H9 (cell line): ENCODE data around the gene PPFIA4. TPM values are rescaled to one million over a fixed set of nuclear protein-coding genes. Genes with fewer than 3 reads are reported as not detected.
A peak's percentile ranks its signal among the peaks of the same experiment; 100 is the strongest.

Experiments used
- DNase-seq: peaks from one replicate; pipeline ENCODE4 v3.0.0-alpha.2; 2017
- H2AFZ ChIP-seq: one replicate; pipeline ENCODE4 v1.6.1; 2013; ENCODE audit warnings: mild to moderate bottlenecking, low read length, control low read depth, moderate library complexity
- H2AK5ac ChIP-seq: 2 replicates; pipeline ENCODE4 v1.6.1; 2013; ENCODE audit warnings: low read length, control low read depth, mixed read lengths; ENCODE audit not compliant: insufficient read length
- H2BK120ac ChIP-seq: one replicate; pipeline ENCODE4 v1.6.1; 2013; ENCODE audit warnings: low read depth, mild to moderate bottlenecking, low read length, control low read depth, inconsistent platforms; ENCODE audit not compliant: poor library complexity, severe bottlenecking
- H2BK12ac ChIP-seq: 2 replicates; pipeline ENCODE4 v1.6.1; 2013; ENCODE audit warnings: low read length, control low read depth, mixed read lengths, low read depth; ENCODE audit not compliant: insufficient read length
- H2BK15ac ChIP-seq: 2 replicates; pipeline ENCODE4 v1.6.1; 2013; ENCODE audit warnings: low read depth, low read length, control low read depth
- H2BK20ac ChIP-seq: one replicate; pipeline ENCODE4 v1.6.1; 2013; ENCODE audit warnings: low read depth, mild to moderate bottlenecking, low read length, control low read depth, inconsistent platforms; ENCODE audit not compliant: poor library complexity, severe bottlenecking
- H2BK5ac ChIP-seq: 2 replicates; pipeline ENCODE4 v1.6.1; 2013; ENCODE audit warnings: low read length, control low read depth, mixed read lengths; ENCODE audit not compliant: insufficient read length
- H3K14ac ChIP-seq: 2 replicates; pipeline ENCODE4 v1.6.1; 2013; ENCODE audit warnings: low read length, control low read depth; ENCODE audit not compliant: insufficient read depth
- H3K18ac ChIP-seq: 2 replicates; pipeline ENCODE4 v1.6.1; 2013; ENCODE audit warnings: low read depth, mild to moderate bottlenecking, mixed read lengths, low read length, control low read depth; ENCODE audit not compliant: insufficient read length
- H3K23ac ChIP-seq: 2 replicates; pipeline ENCODE4 v1.6.1; 2013; ENCODE audit warnings: low read length, control low read depth, mixed read lengths, low read depth; ENCODE audit not compliant: insufficient read length
- H3K23me2 ChIP-seq: 2 replicates; pipeline ENCODE4 v1.6.1; 2013; ENCODE audit warnings: low read depth, mild to moderate bottlenecking, mixed read lengths, low read length, control low read depth; ENCODE audit not compliant: insufficient read length, poor library complexity, severe bottlenecking
- H3K27ac ChIP-seq: 2 replicates; pipeline ENCODE4 v1.5.1; 2013; ENCODE audit warnings: low read length, control low read depth, mixed read lengths, low read depth; ENCODE audit not compliant: insufficient read length
- H3K27me3 ChIP-seq: 2 replicates; pipeline ENCODE4 v1.6.1; 2013; ENCODE audit warnings: low read length, control low read depth, inconsistent platforms; ENCODE audit not compliant: insufficient read depth
- H3K4ac ChIP-seq: 2 replicates; pipeline ENCODE4 v1.6.1; 2013; ENCODE audit warnings: low read depth, mild to moderate bottlenecking, control low read depth, inconsistent platforms, low read length, moderate library complexity
- H3K4me1 ChIP-seq: 2 replicates; pipeline ENCODE4 v1.6.1; 2013; ENCODE audit warnings: low read length, control low read depth, inconsistent platforms; ENCODE audit not compliant: insufficient read depth
- H3K4me2 ChIP-seq: 2 replicates; pipeline ENCODE4 v1.6.1; 2013; ENCODE audit warnings: low read length, control low read depth, mixed read lengths; ENCODE audit not compliant: insufficient read length, insufficient read depth
- H3K56ac ChIP-seq: 2 replicates; pipeline ENCODE4 v1.6.1; 2013; ENCODE audit warnings: low read depth, mild to moderate bottlenecking, mixed read lengths, low read length, control low read depth; ENCODE audit not compliant: insufficient read length
- H3K79me1 ChIP-seq: 2 replicates; pipeline ENCODE4 v1.6.1; 2013; ENCODE audit warnings: low read depth, mild to moderate bottlenecking, moderate library complexity, low read length, control low read depth, inconsistent platforms; ENCODE audit not compliant: insufficient read depth, poor library complexity, severe bottlenecking
- H3K79me2 ChIP-seq: 2 replicates; pipeline ENCODE4 v1.6.1; 2013; ENCODE audit warnings: low read length, control low read depth, inconsistent platforms; ENCODE audit not compliant: insufficient read depth
- H3K9ac ChIP-seq: 2 replicates; pipeline ENCODE4 v1.6.1; 2013; ENCODE audit warnings: low read length, control low read depth, mixed read lengths; ENCODE audit not compliant: insufficient read length; ENCODE audit errors: extremely low read depth
- H3K9me3 ChIP-seq: one replicate; pipeline ENCODE4 v1.6.1; 2013; ENCODE audit warnings: low read depth, low read length, inconsistent platforms; ENCODE audit not compliant: control insufficient read depth
- H3T11ph ChIP-seq: one replicate; pipeline ENCODE4 v1.6.1; 2013; ENCODE audit warnings: mild to moderate bottlenecking, low read length, control low read depth, inconsistent platforms
- H4K20me1 ChIP-seq: one replicate; pipeline ENCODE4 v1.6.1; 2013; ENCODE audit not compliant: control insufficient read depth, insufficient read length, insufficient read depth
- H4K5ac ChIP-seq: 2 replicates; pipeline ENCODE4 v1.6.1; 2013; ENCODE audit warnings: low read depth, mild to moderate bottlenecking, mixed read lengths, low read length, control low read depth; ENCODE audit not compliant: insufficient read length
- H4K8ac ChIP-seq: replicated peaks from 2 replicates; pipeline ENCODE4 v1.6.1; 2013; ENCODE audit warnings: low read length, control low read depth, mixed read lengths, low read depth; ENCODE audit not compliant: insufficient read length
- H4K91ac ChIP-seq: 2 replicates; pipeline ENCODE4 v1.6.1; 2013; ENCODE audit warnings: low read depth, mild to moderate bottlenecking, moderate library complexity, mixed read lengths, low read length, control low read depth; ENCODE audit not compliant: insufficient read length
- H3K27ac Mint-ChIP-seq, 3 experiments: 2 replicates in 2 of 3; 3 replicates in 1 of 3; pipeline ENCODE4 v1.8.0; 2020 to 2021; ENCODE audit warnings: mixed read lengths in 3 of 3, mild to moderate bottlenecking in 1 of 3, moderate library complexity in 1 of 3
- H3K27me3 Mint-ChIP-seq: 2 replicates; pipeline ENCODE4 v1.8.0; 2021; ENCODE audit warnings: low read depth, mild to moderate bottlenecking, moderate library complexity, mixed read lengths
- H3K36me3 Mint-ChIP-seq, 3 experiments: 2 replicates in 2 of 3; 3 replicates in 1 of 3; pipeline ENCODE4 v1.8.0; 2020 to 2021; ENCODE audit warnings: low read depth in 3 of 3, mixed read lengths in 3 of 3; ENCODE audit not compliant: insufficient read depth in 1 of 3
- H3K4me1 Mint-ChIP-seq, 2 experiments: 2 replicates each; pipeline ENCODE4 v1.8.0; 2020; ENCODE audit warnings: mixed read lengths in 2 of 2
- H3K4me3 Mint-ChIP-seq, 2 experiments: 2 replicates in 1 of 2; 3 replicates in 1 of 2; pipeline ENCODE4 v1.8.0; 2020 to 2021; ENCODE audit warnings: mild to moderate bottlenecking in 2 of 2, mixed read lengths in 2 of 2, moderate library complexity in 1 of 2
- H3K9me3 Mint-ChIP-seq, 2 experiments: 2 replicates in 1 of 2; 3 replicates in 1 of 2; pipeline ENCODE4 v1.8.0; 2020; ENCODE audit warnings: mild to moderate bottlenecking in 2 of 2, mixed read lengths in 2 of 2, moderate library complexity in 1 of 2
- WGBS: extraction: QIAGEN DNeasy Blood & Tissue Kit; methylation state at CpG from one replicate; pipeline ENCODE4 v1.1.7; 2013; ENCODE audit warnings: missing lambda C conversion rate, low lambda C conversion rate, mixed read lengths; ENCODE audit not compliant: insufficient read length; ENCODE audit errors: extremely low coverage; 5-methylcytosine and 5-hydroxymethylcytosine counted together
- total RNA-seq: library from RNA; stranded (reverse); gene quantifications from 2 replicates; pipeline ENCODE4 v1.2.1, GENCODE V29; 2021
- TF ChIP-seq, protein P1 (sequence below): fragments of 200-600 bp; sonication (generic); conservative IDR thresholded peaks from 3 replicates; pipeline ENCODE4 v1.8.0; 2021; ENCODE audit warnings: antibody characterized with exemption, mild to moderate bottlenecking

The PPFIA4 gene
- total RNA-seq, 1 experiment from 2014 or later: 3.9 TPM

DNA sequence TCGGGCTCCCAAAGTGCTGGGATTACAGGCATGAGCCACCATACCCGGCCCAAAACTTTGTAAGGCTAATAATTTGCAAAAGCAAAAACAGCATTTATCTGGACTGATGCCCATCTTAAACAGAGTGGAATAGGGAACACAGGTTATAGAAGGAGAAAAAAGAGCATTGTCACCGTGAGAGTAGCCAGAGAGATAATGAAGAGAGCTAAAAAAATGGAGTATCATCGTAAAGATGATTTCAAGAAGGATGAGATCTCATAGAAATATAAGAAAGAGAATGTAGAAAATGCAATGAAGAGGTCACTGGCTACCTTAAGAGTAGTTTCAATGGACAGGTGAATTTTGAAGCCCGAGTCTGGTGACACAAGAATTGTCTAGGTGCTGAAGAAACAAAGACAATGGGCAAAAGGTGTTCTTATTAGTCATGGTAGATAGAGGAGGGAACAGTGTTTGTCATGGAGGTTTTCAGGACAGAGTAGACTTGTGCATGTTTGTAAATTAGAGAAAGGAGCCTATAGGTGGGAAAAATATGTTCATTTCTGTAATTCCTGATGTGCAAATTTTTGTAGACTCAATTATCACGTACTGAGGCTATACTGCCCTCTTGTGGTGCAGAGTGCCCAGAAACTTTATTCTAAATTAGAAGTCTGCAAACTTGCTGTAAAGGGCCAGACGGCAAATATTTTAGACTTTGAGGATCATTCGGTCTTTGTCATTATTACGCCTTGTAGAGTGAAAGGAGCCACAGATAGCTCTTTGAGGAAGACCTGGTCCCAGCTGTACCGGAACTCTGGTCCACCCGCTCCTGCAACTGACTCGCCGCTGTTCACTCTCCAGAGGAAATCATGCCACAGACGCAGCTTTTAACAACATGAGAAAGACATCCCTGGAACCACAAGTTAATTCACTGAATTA lies 27.2 kb upstream of the PPFIA4 start:
- H3K27me3 ChIP-seq: no peaks in the 10 kb centered on the region
- H3K14ac ChIP-seq: no peak overlapping the region; the same call in 1 of the 2 replicates
- H4K91ac ChIP-seq: no peak overlapping the region
- no peaks in the 10 kb centered on the region for H3K9me3 ChIP-seq
- WGBS: no CpG with 5 or more reads among the region's 14 CpGs
- TF ChIP-seq, protein P1, sequence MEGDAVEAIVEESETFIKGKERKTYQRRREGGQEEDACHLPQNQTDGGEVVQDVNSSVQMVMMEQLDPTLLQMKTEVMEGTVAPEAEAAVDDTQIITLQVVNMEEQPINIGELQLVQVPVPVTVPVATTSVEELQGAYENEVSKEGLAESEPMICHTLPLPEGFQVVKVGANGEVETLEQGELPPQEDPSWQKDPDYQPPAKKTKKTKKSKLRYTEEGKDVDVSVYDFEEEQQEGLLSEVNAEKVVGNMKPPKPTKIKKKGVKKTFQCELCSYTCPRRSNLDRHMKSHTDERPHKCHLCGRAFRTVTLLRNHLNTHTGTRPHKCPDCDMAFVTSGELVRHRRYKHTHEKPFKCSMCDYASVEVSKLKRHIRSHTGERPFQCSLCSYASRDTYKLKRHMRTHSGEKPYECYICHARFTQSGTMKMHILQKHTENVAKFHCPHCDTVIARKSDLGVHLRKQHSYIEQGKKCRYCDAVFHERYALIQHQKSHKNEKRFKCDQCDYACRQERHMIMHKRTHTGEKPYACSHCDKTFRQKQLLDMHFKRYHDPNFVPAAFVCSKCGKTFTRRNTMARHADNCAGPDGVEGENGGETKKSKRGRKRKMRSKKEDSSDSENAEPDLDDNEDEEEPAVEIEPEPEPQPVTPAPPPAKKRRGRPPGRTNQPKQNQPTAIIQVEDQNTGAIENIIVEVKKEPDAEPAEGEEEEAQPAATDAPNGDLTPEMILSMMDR: peak; percentile 89
- H4K20me1 ChIP-seq: no peaks in the 10 kb centered on the region
- no peak overlapping the region for H3K4ac ChIP-seq
- no peaks in the 10 kb centered on the region; the same call in 1 of the 2 replicates for H3K4me1 ChIP-seq
- no peak overlapping the region for H3K23ac ChIP-seq
- H4K5ac ChIP-seq: no peak overlapping the region
- peak overlapping the region; percentile 60 for H4K8ac ChIP-seq
- Mint-ChIP-seq H3K27me3 (peaks cover 4% of the 10 kb centered on the region), H3K9me3 (no peaks in the 10 kb centered on the region), H3K36me3 (no peaks in the 10 kb centered on the region), H3K4me1 (peaks cover 16 to 21% of the 10 kb centered on the region in 2 experiments; a peak in 3 of 4 replicates), H3K27ac (peak overlapping the region in 1 of 3 experiments; percentile 16; a peak in 1 of 7 replicates), H3K4me3 (no peak overlapping the region)
- no peak overlapping the region for H2BK5ac ChIP-seq
- no peak overlapping the region for H3T11ph ChIP-seq
- no peaks in the 10 kb centered on the region for H3K79me1 ChIP-seq
- peak overlapping the region; percentile 62 for H2BK12ac ChIP-seq
- H3K79me2 ChIP-seq: no peaks in the 10 kb centered on the region
- peak overlapping the region; percentile 65 for H2AFZ ChIP-seq
- no peak overlapping the region for H2BK120ac ChIP-seq
- no peak overlapping the region for H2AK5ac ChIP-seq
- peaks cover 3% of the 10 kb centered on the region for H3K23me2 ChIP-seq
- H3K4me2 ChIP-seq: peak overlapping the region; percentile 33
- peak; percentile 38 for DNase-seq
- H3K9ac ChIP-seq: no peak overlapping the region
- no peak overlapping the region for H3K18ac ChIP-seq
- no peak overlapping the region for H3K27ac ChIP-seq
- H3K56ac ChIP-seq: no peak overlapping the region
- H2BK20ac ChIP-seq: no peak overlapping the region
- no peak overlapping the region for H2BK15ac ChIP-seq
